Loucy (cell line): Measurements from ENCODE around the gene DUSP28.

Experiments used
- H2AFZ ChIP-seq: fragments of 200-600 bp; sonication (generic); 2 replicates; pipeline ENCODE4 v1.6.0; 2016; ENCODE audit warnings: antibody characterized with exemption, mild to moderate bottlenecking, low read length, moderate library complexity
- H3F3A ChIP-seq: fragments of 200-600 bp; 2 replicates; pipeline ENCODE4 v1.6.0; 2016; ENCODE audit warnings: antibody characterized with exemption, low read depth, mild to moderate bottlenecking
- H3K27me3 ChIP-seq: fragments of 200-600 bp; sonication (generic); 2 replicates; pipeline ENCODE4 v1.6.1; 2014; ENCODE audit warnings: low read length, mild to moderate bottlenecking; ENCODE audit not compliant: insufficient read depth, poor library complexity, severe bottlenecking
- H3K36me3 ChIP-seq: fragments of 200-600 bp; sonication (generic); 2 replicates; pipeline ENCODE4 v1.6.1; 2016; ENCODE audit warnings: low read length; ENCODE audit not compliant: insufficient read depth
- H3K4me1 ChIP-seq: fragments of 200-600 bp; sonication (generic); 2 replicates; pipeline ENCODE4 v1.5.1; 2014; ENCODE audit warnings: low read length, mild to moderate bottlenecking; ENCODE audit not compliant: insufficient read depth, poor library complexity, severe bottlenecking
- H3K4me2 ChIP-seq: fragments of 200-600 bp; sonication (generic); 2 replicates; pipeline ENCODE4 v1.6.0; 2014; ENCODE audit warnings: antibody characterized with exemption, low read length, low read depth, mild to moderate bottlenecking; ENCODE audit not compliant: poor library complexity, severe bottlenecking
- H3K4me3 ChIP-seq: fragments of 200-600 bp; sonication (generic); 2 replicates; pipeline ENCODE4 v1.5.1; 2014; ENCODE audit warnings: low read length, mild to moderate bottlenecking, mixed read lengths; ENCODE audit not compliant: poor library complexity, severe bottlenecking
- H3K79me2 ChIP-seq: fragments of 200-600 bp; sonication (generic); 2 replicates; pipeline ENCODE4 v1.6.1; 2014; ENCODE audit warnings: low read length; ENCODE audit not compliant: insufficient read depth
- H3K9ac ChIP-seq: fragments of 200-600 bp; sonication (generic); 2 replicates; pipeline ENCODE4 v1.6.0; 2014; ENCODE audit warnings: mild to moderate bottlenecking, low read depth, low read length, moderate library complexity; ENCODE audit not compliant: poor library complexity, severe bottlenecking
- H3K9me2 ChIP-seq: fragments of 200-600 bp; sonication (generic); replicated peaks from 2 replicates; pipeline ENCODE4 v1.6.1; 2016; ENCODE audit warnings: low read depth, low read length, mixed read lengths
- H3K9me3 ChIP-seq: fragments of 200-600 bp; sonication (generic); 2 replicates; pipeline ENCODE4 v1.6.1; 2014; ENCODE audit warnings: mild to moderate bottlenecking, antibody characterized with exemption, low read length, low read depth; ENCODE audit not compliant: insufficient read depth
- H4K20me1 ChIP-seq: fragments of 200-600 bp; sonication (generic); 2 replicates; pipeline ENCODE4 v1.6.0; 2014; ENCODE audit warnings: antibody characterized with exemption, low read length, mild to moderate bottlenecking; ENCODE audit not compliant: insufficient read depth, poor library complexity, severe bottlenecking
- CTCF ChIP-seq: fragments of 200-600 bp; sonication (generic); conservative IDR thresholded peaks from 2 replicates; pipeline ENCODE4 v1.5.1; 2014; ENCODE audit warnings: mild to moderate bottlenecking, antibody characterized with exemption, low read length
- EZH2phosphoT487 ChIP-seq: fragments of 200-600 bp; IDR thresholded peaks from 2 replicates; pipeline ENCODE4 v1.6.1; 2018; ENCODE audit warnings: antibody characterized with exemption, mild to moderate bottlenecking, moderate library complexity, borderline replicate concordance

DUSP28 gene

GRCh38 chr2:240603081-240603835 is 43.1 kb downstream of the DUSP28 start:
- H3K9me3 ChIP-seq: no peaks in the 10 kb centered on the region
- H4K20me1 ChIP-seq: no peaks in the 10 kb centered on the region
- no peak overlapping the region for H3K4me3 ChIP-seq
- no peaks in the 10 kb centered on the region for H3F3A ChIP-seq
- no peaks in the 10 kb centered on the region for H3K27me3 ChIP-seq
- H3K36me3 ChIP-seq: peaks cover 7% of the 10 kb centered on the region; the same call in 1 of the 2 replicates
- H2AFZ ChIP-seq: no peak overlapping the region
- H3K9ac ChIP-seq: no peak overlapping the region
- no peaks in the 10 kb centered on the region for H3K9me2 ChIP-seq
- no peak overlapping the region for H3K4me2 ChIP-seq
- H3K79me2 ChIP-seq: no peaks in the 10 kb centered on the region
- H3K4me1 ChIP-seq: no peaks in the 10 kb centered on the region
- no peak for TF ChIP-seq CTCF
- no peak for TF ChIP-seq EZH2phosphoT487

GRCh38 chr2:240603846-240604245 is 43.7 kb downstream of the DUSP28 start:
- Histone ChIP-seq H3K9me2 (no peaks in the 10 kb centered on the region), H3K4me3 (no peak overlapping the region), H3F3A (no peaks in the 10 kb centered on the region), H3K27me3 (no peaks in the 10 kb centered on the region), H3K4me1 (no peaks in the 10 kb centered on the region), H3K9me3 (no peaks in the 10 kb centered on the region), H3K9ac (no peak overlapping the region), H3K79me2 (no peaks in the 10 kb centered on the region), H3K4me2 (no peak overlapping the region), H2AFZ (no peak overlapping the region), H3K36me3 (peaks cover 1% of the 10 kb centered on the region; the same call in 1 of the 2 replicates), H4K20me1 (no peaks in the 10 kb centered on the region)
- TF ChIP-seq CTCF (no peak), EZH2phosphoT487 (no peak)

GRCh38 chr2:240604291-240604938 is 44.3 kb downstream of the DUSP28 start:
- TF ChIP-seq CTCF (peak; percentile 43), EZH2phosphoT487 (no peak)
- H3K36me3 ChIP-seq: no peaks in the 10 kb centered on the region

More at GRCh38 chr2:240604291-240604938, 44.3 kb downstream of the DUSP28 start:
- no peaks in the 10 kb centered on the region for H3K27me3 ChIP-seq
- H3K9me2 ChIP-seq: no peaks in the 10 kb centered on the region
- H3K4me3 ChIP-seq: no peak overlapping the region
- H3K79me2 ChIP-seq: no peaks in the 10 kb centered on the region
- no peaks in the 10 kb centered on the region for H3K4me1 ChIP-seq
- no peaks in the 10 kb centered on the region for H3F3A ChIP-seq
- no peaks in the 10 kb centered on the region for H3K9me3 ChIP-seq
- H3K4me2 ChIP-seq: no peak overlapping the region
- no peak overlapping the region for H3K9ac ChIP-seq
- H4K20me1 ChIP-seq: no peaks in the 10 kb centered on the region
- no peak overlapping the region for H2AFZ ChIP-seq
